ENCODE measurements around the gene THOC6. TPM values are rescaled to one million over a fixed set of nuclear protein-coding genes. Genes with fewer than 3 reads are reported as not detected.

Gene THOC6
- total and polyA plus RNA-seq, 2 experiments from 2014 or later = 35.6 to 79.4 TPM

DNA sequence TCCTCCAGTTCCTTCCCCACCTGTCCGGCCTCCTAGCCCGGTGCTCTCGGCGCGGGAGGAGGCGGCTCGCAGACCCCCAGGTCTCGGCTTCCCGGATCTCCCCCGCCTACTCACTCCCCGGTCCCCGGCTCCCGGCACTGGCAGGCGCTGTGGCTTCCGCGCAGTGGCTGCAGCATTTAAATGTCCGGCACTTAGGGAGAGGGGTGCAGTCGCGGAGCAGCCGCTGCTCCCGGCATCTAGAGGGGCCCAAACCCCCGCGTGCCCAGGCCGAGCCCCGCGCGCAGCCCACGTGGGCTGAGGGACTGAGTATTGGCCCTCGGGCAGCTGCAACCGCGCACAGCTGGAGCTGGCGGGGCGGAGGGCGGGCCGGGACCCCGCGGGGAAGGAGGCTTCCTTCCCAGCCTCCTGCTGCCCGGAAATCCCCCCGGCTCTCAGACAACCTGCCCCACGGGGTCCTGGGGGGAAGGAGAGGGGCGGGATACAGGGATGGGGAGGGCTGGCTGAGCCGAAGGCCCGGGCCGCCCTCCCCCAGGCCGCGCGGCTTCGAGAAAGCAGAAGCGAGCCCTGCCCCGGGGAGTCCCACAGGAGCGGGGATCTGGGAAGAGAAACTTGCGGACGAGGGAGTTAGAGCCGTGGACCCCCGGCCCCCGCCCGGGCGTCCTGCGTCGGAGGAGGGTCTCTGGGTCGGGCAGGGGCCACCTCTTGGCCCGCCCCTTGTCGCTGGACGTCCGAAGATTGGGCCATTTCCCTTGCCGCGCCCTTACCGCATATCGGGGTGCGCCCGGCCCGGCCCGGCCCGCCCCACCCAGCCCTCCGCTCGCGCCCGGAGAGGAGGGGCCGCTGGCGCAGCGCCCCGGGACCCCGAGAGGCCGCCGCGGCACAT, 22.2 kb downstream of the THOC6 start, which contains the start of gene MMP25:
MMP25 (plus strand) TSS at position 804 of the 883 bp plus-strand sequence. CDS start 357 bp downstream, outside the sequence.
- Histone ChIP-seq H2AFZ (peak within 1 kb of the TSS; percentile 40), H3K4me1 (ENCODE audit: insufficient read depth) (peaks cover 20% of the 10 kb centered on the region), H3K4me2 (peak within 1 kb of the TSS; percentile 96), H4K20me1 (ENCODE audit: insufficient read depth, poor library complexity, severe bottlenecking) (no peaks in the 10 kb centered on the region), H3K27me3 (peaks cover 85% of the 10 kb centered on the region), H3K79me2 (no peaks in the 10 kb centered on the region), H3K36me3 (replicated peaks; ENCODE audit: insufficient read depth, low read depth) (no peaks in the 10 kb centered on the region), H3K9me2 (replicated peaks; ENCODE audit: insufficient read depth) (no peaks in the 10 kb centered on the region), H3K4me3 (peak within 1 kb of the TSS; percentile 33), H3K27ac (no peak within 1 kb of the TSS), H3K9me3 (ENCODE audit: low read depth) (no peaks in the 10 kb centered on the region)
- TF ChIP-seq EZH2 (IDR thresholded peaks at IDR 0.05; ENCODE audit: borderline replicate concordance) (peak; percentile 15), EZH2phosphoT487 (IDR thresholded peaks at IDR 0.05; ENCODE audit: low read depth, severe bottlenecking, unreplicated experiment) (peak; percentile 82)
- TF ChIP-seq, protein P1, sequence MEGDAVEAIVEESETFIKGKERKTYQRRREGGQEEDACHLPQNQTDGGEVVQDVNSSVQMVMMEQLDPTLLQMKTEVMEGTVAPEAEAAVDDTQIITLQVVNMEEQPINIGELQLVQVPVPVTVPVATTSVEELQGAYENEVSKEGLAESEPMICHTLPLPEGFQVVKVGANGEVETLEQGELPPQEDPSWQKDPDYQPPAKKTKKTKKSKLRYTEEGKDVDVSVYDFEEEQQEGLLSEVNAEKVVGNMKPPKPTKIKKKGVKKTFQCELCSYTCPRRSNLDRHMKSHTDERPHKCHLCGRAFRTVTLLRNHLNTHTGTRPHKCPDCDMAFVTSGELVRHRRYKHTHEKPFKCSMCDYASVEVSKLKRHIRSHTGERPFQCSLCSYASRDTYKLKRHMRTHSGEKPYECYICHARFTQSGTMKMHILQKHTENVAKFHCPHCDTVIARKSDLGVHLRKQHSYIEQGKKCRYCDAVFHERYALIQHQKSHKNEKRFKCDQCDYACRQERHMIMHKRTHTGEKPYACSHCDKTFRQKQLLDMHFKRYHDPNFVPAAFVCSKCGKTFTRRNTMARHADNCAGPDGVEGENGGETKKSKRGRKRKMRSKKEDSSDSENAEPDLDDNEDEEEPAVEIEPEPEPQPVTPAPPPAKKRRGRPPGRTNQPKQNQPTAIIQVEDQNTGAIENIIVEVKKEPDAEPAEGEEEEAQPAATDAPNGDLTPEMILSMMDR (IDR thresholded peaks at IDR 0.05; ENCODE audit: poor library complexity) = no peak
- no peak for DNase-seq (ENCODE audit: low spot score)
- WGBS (ENCODE audit: low lambda C conversion rate, missing lambda C conversion rate) = under 1% methylated on average over 38 of the region's 86 CpGs

DNA sequence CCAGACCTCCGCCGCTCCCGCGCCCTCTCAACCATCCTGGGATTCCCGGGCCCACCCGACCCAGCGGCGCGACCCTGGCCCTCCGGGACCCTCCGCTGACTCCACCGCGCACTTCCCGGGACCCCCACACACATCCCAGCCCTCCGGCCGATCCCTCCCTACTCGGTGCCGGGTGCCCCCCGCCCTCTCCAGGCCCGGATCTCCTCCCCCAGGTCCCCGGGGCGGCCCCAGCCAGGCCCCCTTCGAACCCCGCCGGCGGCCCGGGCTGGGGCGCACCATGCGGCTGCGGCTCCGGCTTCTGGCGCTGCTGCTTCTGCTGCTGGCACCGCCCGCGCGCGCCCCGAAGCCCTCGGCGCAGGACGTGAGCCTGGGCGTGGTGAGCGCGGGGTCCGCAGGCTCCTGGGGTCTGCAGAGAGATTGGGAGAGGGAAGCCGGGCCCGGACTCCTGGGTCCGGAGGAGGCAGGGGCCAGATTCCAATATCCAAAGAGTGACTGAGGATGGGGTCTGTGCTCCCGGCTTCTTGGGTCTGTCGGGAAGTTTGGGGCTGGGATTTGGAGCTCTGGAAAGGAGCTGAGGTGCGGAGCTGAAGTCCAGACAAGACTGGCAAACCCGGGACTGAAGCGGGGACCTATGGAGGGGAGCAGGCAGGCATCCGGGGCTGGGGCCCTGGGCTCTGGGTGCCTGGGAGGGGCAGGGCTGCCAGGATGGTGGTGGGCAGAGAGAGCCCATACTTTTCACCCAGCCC, 23.0 kb downstream of the THOC6 start:
- H3K36me3 ChIP-seq (replicated peaks; ENCODE audit: insufficient read depth, low read depth) = no peaks in the 10 kb centered on the region
- 4% methylated on average over 34 of the region's 54 CpGs for WGBS (ENCODE audit: low lambda C conversion rate, missing lambda C conversion rate)
- H3K79me2 ChIP-seq = no peaks in the 10 kb centered on the region
- peak overlapping the region; percentile 40 for H2AFZ ChIP-seq
- TF ChIP-seq EZH2phosphoT487 (IDR thresholded peaks at IDR 0.05; ENCODE audit: low read depth, severe bottlenecking, unreplicated experiment) = peak; percentile 70
- TF ChIP-seq, protein P1 (IDR thresholded peaks at IDR 0.05; ENCODE audit: poor library complexity) = no peak
- TF ChIP-seq EZH2 (IDR thresholded peaks at IDR 0.05; ENCODE audit: borderline replicate concordance) = peak; percentile 97
- no peak overlapping the region for H3K27ac ChIP-seq
- peaks cover 20% of the 10 kb centered on the region for H3K4me1 ChIP-seq (ENCODE audit: insufficient read depth)
- H3K4me2 ChIP-seq = peak overlapping the region; percentile 96
- no peaks in the 10 kb centered on the region for H3K9me2 ChIP-seq (replicated peaks; ENCODE audit: insufficient read depth)
- H3K4me3 ChIP-seq = no peak overlapping the region
- peaks cover 82% of the 10 kb centered on the region for H3K27me3 ChIP-seq
- no peaks in the 10 kb centered on the region for H4K20me1 ChIP-seq (ENCODE audit: insufficient read depth, poor library complexity, severe bottlenecking)
- H3K9me3 ChIP-seq (ENCODE audit: low read depth) = no peaks in the 10 kb centered on the region
- no peak for DNase-seq (ENCODE audit: low spot score)

DNA sequence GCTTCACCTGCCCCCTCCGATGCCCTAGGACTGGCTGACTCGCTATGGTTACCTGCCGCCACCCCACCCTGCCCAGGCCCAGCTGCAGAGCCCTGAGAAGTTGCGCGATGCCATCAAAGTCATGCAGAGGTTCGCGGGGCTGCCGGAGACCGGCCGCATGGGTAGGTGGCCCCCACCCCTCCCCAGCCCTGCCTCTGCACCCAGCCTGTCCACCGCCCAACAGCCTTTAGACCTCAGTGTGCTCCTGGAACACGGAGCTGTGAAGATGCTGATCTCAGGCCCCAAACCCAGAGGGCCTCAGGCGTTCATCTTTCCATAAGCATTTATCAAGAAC, 23.5 kb downstream of the THOC6 start:
- Histone ChIP-seq H3K4me3 (no peak overlapping the region), H3K79me2 (no peaks in the 10 kb centered on the region), H2AFZ (no peak overlapping the region), H3K36me3 (replicated peaks; ENCODE audit: insufficient read depth, low read depth) (no peaks in the 10 kb centered on the region), H3K27me3 (peaks cover 82% of the 10 kb centered on the region), H3K9me2 (replicated peaks; ENCODE audit: insufficient read depth) (no peaks in the 10 kb centered on the region), H4K20me1 (ENCODE audit: insufficient read depth, poor library complexity, severe bottlenecking) (no peaks in the 10 kb centered on the region), H3K4me1 (ENCODE audit: insufficient read depth) (peaks cover 20% of the 10 kb centered on the region), H3K9me3 (ENCODE audit: low read depth) (no peaks in the 10 kb centered on the region), H3K27ac (no peak overlapping the region), H3K4me2 (peak overlapping the region; percentile 96)
- TF ChIP-seq EZH2 (IDR thresholded peaks at IDR 0.05; ENCODE audit: borderline replicate concordance) (no peak), EZH2phosphoT487 (IDR thresholded peaks at IDR 0.05; ENCODE audit: low read depth, severe bottlenecking, unreplicated experiment) (no peak)
- TF ChIP-seq, protein P1 (IDR thresholded peaks at IDR 0.05; ENCODE audit: poor library complexity) = no peak
- WGBS (ENCODE audit: low lambda C conversion rate, missing lambda C conversion rate) = 26% methylated on average over 6 of the region's 13 CpGs
- no peak for DNase-seq (ENCODE audit: low spot score)

All from hepatocyte (in vitro differentiated cells).